K562 (cell line): ENCODE data around the gene HADHA. TPM values are rescaled to one million over a fixed set of nuclear protein-coding genes. Genes with fewer than 3 reads are reported as not detected.

Source experiments
- ATAC-seq: fragments of 200-7000 bp; cut with Tn5 transposase; 3 replicates; pipeline ENCODE4 v1.9.1; 2020; ENCODE audit warnings: moderate library complexity
- BruUV-seq: library from RNA; stranded (reverse); fragments of 400-500 nt; replicated peaks from 2 replicates; lab custom pipeline; 2021; lab: Mats Ljungman, UMichigan
- CTCF ChIA-PET: fragments of 300-600 bp; formaldehyde crosslinking; extraction: SDS; loops from one replicate; lab custom pipeline; 2021; ENCODE audit warnings: low intra/inter-chr PET ratio; lab: Yijun Ruan, JAX
- POLR2A ChIA-PET: fragments of 300-600, 350-650 bp; sonication (Branson Sonifier 250); formaldehyde crosslinking; extraction: SDS; loops from one replicate; lab custom pipeline; 2021; ENCODE audit warnings: antibody characterized with exemption, inconsistent platforms; lab: Yijun Ruan, JAX
- DNase-seq, 4 experiments: peaks; one replicate each; pipeline versions ENCODE4 v3.0.0 to v3.0.0-alpha.2; 2011 to 2018; ENCODE audit warnings: low spot score in 3 of 4, mixed read lengths in 3 of 4; ENCODE audit errors: extremely low read depth in 1 of 4
- FAIRE-seq: peaks from 2 replicates; lab custom pipeline; 2011; peaks lifted over from hg19 to GRCh38; lab: Jason Lieb, UNC
- H2AFZ ChIP-seq: 2 replicates; pipeline ENCODE4 v1.6.0; 2011; ENCODE audit warnings: low read depth, low read length, control low read depth, inconsistent platforms
- H3K27ac ChIP-seq: fragments of 200-600 bp; 3 replicates; pipeline ENCODE4 v1.8.0; 2011; ENCODE audit warnings: low read depth, mild to moderate bottlenecking, control low read depth, inconsistent platforms, low read length, moderate library complexity, mixed read lengths; ENCODE audit errors: extremely low read depth
- H3K27me3 ChIP-seq, 2 experiments: fragments of 300-600 bp in 1 of 2; 2 replicates in 1 of 2; 3 replicates in 1 of 2; pipeline versions ENCODE4 v1.6.0 to v1.8.0; 2011; ENCODE audit warnings: inconsistent platforms in 2 of 2, low read length in 2 of 2, mild to moderate bottlenecking in 1 of 2, mixed read lengths in 1 of 2, moderate library complexity in 1 of 2; ENCODE audit not compliant: control insufficient read depth in 2 of 2, insufficient read depth in 2 of 2
- H3K36me3 ChIP-seq: fragments of 300-600 bp; 3 replicates; pipeline ENCODE4 v1.8.0; 2011; ENCODE audit warnings: mild to moderate bottlenecking, low read length, inconsistent platforms; ENCODE audit not compliant: control insufficient read depth, insufficient read depth
- H3K4me1 ChIP-seq, 2 experiments: fragments of 200-600 bp in 1 of 2; replicated peaks in 1 of 2; 2 replicates in 1 of 2; 3 replicates in 1 of 2; pipeline versions ENCODE4 v1.5.1 to v1.8.0; 2011; ENCODE audit warnings: inconsistent platforms in 2 of 2, low read length in 2 of 2, mild to moderate bottlenecking in 1 of 2, mixed read lengths in 1 of 2, moderate library complexity in 1 of 2; ENCODE audit not compliant: control insufficient read depth in 2 of 2, insufficient read depth in 2 of 2
- H3K4me2 ChIP-seq: 2 replicates; pipeline ENCODE4 v1.6.1; 2011; ENCODE audit warnings: low read length, control low read depth, inconsistent platforms, mixed read lengths; ENCODE audit not compliant: insufficient read depth
- H3K4me3 ChIP-seq: fragments of 200-600 bp; sonication (generic), shearing (Covaris generic); 2 replicates; pipeline ENCODE4 v1.5.1; 2016; ENCODE audit warnings: control low read depth, inconsistent platforms
- H3K79me2 ChIP-seq: fragments of 200-600 bp; 3 replicates; pipeline ENCODE4 v1.8.0; 2011; ENCODE audit warnings: low read length, inconsistent platforms; ENCODE audit not compliant: control insufficient read depth, insufficient read depth
- H3K9ac ChIP-seq, 2 experiments: 2 replicates each; pipeline versions ENCODE4 v1.6.0 to v1.6.1; 2011; ENCODE audit warnings: low read depth in 2 of 2, low read length in 2 of 2, control low read depth in 1 of 2, inconsistent platforms in 1 of 2, mild to moderate bottlenecking in 1 of 2, mixed read lengths in 1 of 2; ENCODE audit not compliant: insufficient read depth in 1 of 2
- H3K9me1 ChIP-seq: one replicate; pipeline ENCODE4 v1.6.0; 2011; ENCODE audit warnings: inconsistent platforms, mild to moderate bottlenecking, low read length, moderate library complexity; ENCODE audit not compliant: control insufficient read depth, insufficient read depth
- H3K9me3 ChIP-seq: replicated peaks from 2 replicates; pipeline ENCODE4 v1.5.1; 2011; ENCODE audit warnings: low read depth, low read length, inconsistent platforms; ENCODE audit not compliant: control insufficient read depth, insufficient read depth
- H4K20me1 ChIP-seq: replicated peaks from 2 replicates; pipeline ENCODE4 v1.6.1; 2011; ENCODE audit warnings: low read length, inconsistent platforms, mixed read lengths; ENCODE audit not compliant: control insufficient read depth, insufficient read depth
- BCOR ChIP-seq: fragments of 450-650 bp; IDR thresholded peaks from 2 replicates; pipeline ENCODE4 v1.6.1; 2016
- SREBF1 ChIP-seq: fragments of 150-350 bp; IDR thresholded peaks from 2 replicates; pipeline ENCODE4 v1.6.1; 2014; ENCODE audit warnings: antibody characterized with exemption, low read depth, low read length, borderline replicate concordance
- ZNF324 ChIP-seq: fragments of 250-450 bp; sonication (Bioruptor Pico); IDR thresholded peaks from 2 replicates; pipeline ENCODE4 v1.4.0; 2020; ENCODE audit warnings: mild to moderate bottlenecking
- WGBS: fragments of 100-300 bp; shearing (Covaris generic); methylation state at CpG from one replicate; pipeline ENCODE4 v1.1.6; 2016; ENCODE audit warnings: low coverage, mixed read lengths; ENCODE audit not compliant: insufficient coverage; ENCODE audit errors: missing lambda C conversion rate; 5-methylcytosine and 5-hydroxymethylcytosine counted together
- in situ Hi-C: fragments of 300-500 bp; cut with MboI; formaldehyde crosslinking; loops from 4 replicates; pipeline ENCODE4 v1.15.0; 2018; ENCODE audit warnings: inconsistent platforms, mixed read lengths
- intact Hi-C: fragments of 100-400 bp; cut with micrococcal nuclease; formaldehyde crosslinking; loops from 2 replicates; pipeline ENCODE4 v1.14.2; 2022
- polyA plus RNA-seq, 8 experiments: library from polyadenylated mRNA; depleted of rRNA in 4 of 8; stranded (reverse) in 5 of 8; unstranded in 3 of 8; fragments of >200 nt; fragmentation: Nextera tagmentation in 2 of 8; fragmentation: Illumina TruSeq in 1 of 8; extraction: Ambion mirVana in 2 of 8; extraction: Trizol in 1 of 8; gene quantifications; 2 replicates each; pipeline versions ENCODE4 v1.2.1 to v1.2.3, GENCODE V29; 2011 to 2014; ENCODE audit warnings: inconsistent platforms in 1 of 8, missing spikeins in 1 of 8
- total RNA-seq, 7 experiments: library from RNA; depleted of rRNA in 6 of 7; stranded (reverse); fragments of >200 nt in 6 of 7; fragmentation: Illumina TruSeq in 2 of 7; extraction: Trizol in 2 of 7; gene quantifications; 2 replicates each; pipeline versions ENCODE4 v1.2.1 to v1.2.3, GENCODE V29; 2011 to 2021; ENCODE audit warnings: low replicate concordance in 1 of 7
- TF ChIP-seq, protein P1 (sequence below): sonication (generic); formaldehyde crosslinking; IDR thresholded peaks from 2 replicates; pipeline ENCODE4 v1.5.0; 2020; ENCODE audit warnings: missing genetic modification reagents
- TF ChIP-seq, protein P2 (sequence below): fragments of 450-650 bp; formaldehyde crosslinking; IDR thresholded peaks from 2 replicates; pipeline ENCODE4 v1.4.0; 2020; ENCODE audit warnings: mild to moderate bottlenecking

The HADHA gene
- total and polyA plus RNA-seq, 9 of the 15 experiments (the other 6 are each of a cell fraction or from before 2014, with no cell fraction given), result 145 to 326 (median 202) TPM

DNA sequence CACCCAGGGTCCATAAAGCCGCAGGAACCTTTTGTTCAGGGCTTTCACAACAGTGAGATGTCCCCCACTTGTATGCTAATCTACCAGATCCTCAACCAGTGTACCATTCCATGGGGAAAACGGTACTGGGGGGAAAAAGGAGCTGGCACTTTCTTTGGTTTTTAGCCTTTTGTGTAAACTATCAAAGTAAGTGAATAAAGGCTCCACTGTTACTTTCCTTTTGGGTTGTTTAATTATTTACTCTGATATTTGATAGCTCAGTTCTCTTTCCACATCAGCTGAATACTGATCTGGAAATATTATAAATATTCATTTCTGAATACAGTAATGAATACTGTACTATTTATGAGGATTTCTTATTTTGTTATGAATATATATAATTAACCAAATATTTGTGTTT is 20.3 kb downstream of the HADHA start:
- intact Hi-C loops (no loop called here), in situ Hi-C loops (no loop called here)
- ATAC-seq (no peak), DNase-seq (no peak), FAIRE-seq (no peak)
- Histone ChIP-seq H2AFZ (no peak overlapping the region), H4K20me1 (no peaks in the 10 kb centered on the region), H3K9me1 (no peaks in the 10 kb centered on the region), H3K9me3 (no peaks in the 10 kb centered on the region; the same call in 1 of the 2 replicates), H3K79me2 (no peaks in the 10 kb centered on the region), H3K27ac (no peak overlapping the region), H3K27me3 (no peaks in the 10 kb centered on the region), H3K4me2 (no peak overlapping the region), H3K9ac (no peak overlapping the region), H3K4me3 (no peak overlapping the region), H3K4me1 (no peaks in the 10 kb centered on the region), H3K36me3 (peaks cover 92% of the 10 kb centered on the region)
- TF ChIP-seq, protein P1, sequence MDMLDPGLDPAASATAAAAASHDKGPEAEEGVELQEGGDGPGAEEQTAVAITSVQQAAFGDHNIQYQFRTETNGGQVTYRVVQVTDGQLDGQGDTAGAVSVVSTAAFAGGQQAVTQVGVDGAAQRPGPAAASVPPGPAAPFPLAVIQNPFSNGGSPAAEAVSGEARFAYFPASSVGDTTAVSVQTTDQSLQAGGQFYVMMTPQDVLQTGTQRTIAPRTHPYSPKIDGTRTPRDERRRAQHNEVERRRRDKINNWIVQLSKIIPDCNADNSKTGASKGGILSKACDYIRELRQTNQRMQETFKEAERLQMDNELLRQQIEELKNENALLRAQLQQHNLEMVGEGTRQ (CRISPR knock-in tag), result no peak
- no peak for TF ChIP-seq SREBF1
- TF ChIP-seq, protein P2, sequence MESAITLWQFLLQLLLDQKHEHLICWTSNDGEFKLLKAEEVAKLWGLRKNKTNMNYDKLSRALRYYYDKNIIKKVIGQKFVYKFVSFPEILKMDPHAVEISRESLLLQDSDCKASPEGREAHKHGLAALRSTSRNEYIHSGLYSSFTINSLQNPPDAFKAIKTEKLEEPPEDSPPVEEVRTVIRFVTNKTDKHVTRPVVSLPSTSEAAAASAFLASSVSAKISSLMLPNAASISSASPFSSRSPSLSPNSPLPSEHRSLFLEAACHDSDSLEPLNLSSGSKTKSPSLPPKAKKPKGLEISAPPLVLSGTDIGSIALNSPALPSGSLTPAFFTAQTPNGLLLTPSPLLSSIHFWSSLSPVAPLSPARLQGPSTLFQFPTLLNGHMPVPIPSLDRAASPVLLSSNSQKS, result no peak
- TF ChIP-seq BCOR, result no peak
- TF ChIP-seq ZNF324 (CRISPR knock-in tag), result no peak
- CTCF ChIA-PET, result no interaction called here
- POLR2A ChIA-PET, result no interaction called here
- no TSS peak for BruUV-seq
- 100% methylated on average over 2 of the region's 2 CpGs for WGBS
